HG03025 (cell line): ENCODE results near the gene FBXO7.

Experiments used
- ATAC-seq: cut with Tn5 transposase; IDR thresholded peaks from one replicate; pipeline ENCODE4 v1.9.1; 2021; ENCODE audit warnings: mild to moderate bottlenecking, moderate library complexity; ENCODE audit not compliant: unreplicated experiment, low FRiP score

Gene FBXO7

DNA sequence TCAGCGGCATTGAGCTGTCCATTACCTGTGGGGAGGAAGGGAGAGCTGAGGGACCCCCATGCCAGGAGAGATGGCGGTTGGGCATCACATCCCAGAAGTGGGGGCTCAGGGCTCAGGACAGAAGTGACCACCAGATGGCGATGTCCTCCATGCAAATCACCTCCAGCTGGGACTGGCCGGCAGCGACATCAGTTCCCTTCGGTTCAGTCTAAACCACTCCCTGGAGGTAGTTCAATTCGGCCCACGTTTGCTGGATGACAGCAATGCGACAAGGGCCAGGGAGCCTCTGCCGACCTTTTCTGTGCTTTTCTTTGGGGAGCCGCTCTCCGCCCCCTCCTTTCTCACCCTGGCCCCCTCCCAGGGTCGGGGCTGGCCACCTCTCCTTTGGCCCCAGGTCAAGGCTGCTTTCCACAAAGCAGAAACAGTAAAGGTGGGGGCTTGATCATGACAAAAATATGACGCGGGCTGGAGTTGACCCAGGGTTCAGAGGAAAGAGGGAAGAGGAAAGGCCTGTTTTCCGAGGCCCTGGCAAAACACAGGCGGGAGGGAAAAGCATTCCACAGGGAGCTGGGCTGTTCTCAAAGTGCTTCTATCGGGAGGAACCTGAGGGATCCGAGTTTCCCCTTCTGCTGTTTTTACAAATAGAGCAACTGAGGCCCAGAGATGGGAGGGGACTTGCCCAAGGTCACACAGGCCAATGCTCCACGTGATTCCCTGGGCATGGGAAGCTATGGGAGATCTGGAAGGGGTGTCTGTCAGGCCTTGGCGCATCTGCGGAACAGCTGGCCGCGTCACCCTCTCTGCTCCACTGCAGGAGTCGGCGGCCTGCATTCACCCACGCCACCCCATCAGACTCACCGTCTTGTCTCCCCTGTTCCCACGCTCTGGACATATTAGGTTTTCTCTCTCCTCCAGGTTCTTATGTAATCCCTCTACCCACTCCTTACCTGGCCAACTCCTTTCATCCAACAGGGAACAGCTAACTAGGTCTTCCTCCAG is 54.7 kb downstream of the FBXO7 start:
- no peak for ATAC-seq

DNA sequence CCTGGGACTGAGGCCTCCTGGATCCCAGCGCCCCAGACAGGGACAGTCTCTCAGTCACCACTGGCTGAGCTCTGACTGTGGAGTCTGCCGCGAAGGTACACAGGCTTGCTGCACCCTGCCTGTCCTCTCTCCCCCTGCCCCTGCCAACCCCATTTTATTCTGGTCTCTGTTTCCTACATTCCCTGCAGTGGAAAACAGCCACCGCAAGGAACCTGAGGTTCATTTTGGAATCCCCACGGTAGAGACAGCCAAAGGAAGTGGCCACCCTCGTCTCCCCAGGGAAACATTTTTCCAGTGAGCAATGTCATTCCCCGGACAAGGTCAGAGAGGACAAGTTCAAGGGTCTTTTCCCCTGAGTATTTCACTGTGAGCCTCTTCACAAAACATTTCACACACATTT is 56.6 kb downstream of the FBXO7 start:
- no peak for ATAC-seq

DNA sequence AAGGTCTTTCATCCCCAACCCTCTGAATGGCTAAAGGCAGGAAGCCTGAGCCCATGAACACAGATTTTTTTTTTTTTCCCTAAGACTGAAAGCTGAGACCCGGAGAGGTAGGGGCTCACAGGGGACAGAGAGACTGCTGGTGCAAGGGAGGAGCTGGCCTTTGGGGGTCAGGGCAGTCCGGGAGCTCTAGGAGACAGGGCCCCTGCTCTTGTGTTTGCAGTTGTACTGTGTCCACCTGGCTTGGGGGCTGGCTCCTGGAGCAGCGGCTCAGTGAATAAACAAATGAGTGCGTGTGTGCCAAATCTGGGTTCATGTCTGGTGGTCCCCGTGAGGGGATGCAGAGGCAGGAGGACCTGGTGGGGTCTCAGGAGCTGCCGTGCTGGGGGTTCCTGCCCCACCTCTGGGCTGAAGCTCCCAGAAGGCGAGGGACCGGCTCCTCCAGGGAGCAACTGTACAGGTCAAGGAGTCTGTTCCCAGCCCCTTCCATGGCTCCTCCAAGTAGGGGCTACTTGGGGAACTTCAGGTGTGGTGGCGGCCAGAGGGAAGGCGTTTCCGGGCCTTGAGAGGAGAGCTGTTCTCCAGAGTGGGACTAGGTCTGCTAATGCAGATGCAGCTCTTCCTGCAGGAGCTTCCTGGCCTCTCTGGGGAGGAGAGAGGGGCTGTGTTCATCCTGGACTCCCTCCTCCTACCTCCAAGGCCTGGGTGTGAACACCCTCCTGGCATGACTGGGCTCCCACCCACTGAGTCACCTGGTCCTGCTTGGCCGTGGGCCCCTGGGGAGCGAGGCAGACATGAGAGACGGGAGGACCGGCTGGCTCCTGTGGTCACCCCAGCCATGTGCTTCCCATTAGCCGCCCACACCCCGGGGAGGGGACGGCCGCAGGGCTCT is 57.6 kb downstream of the FBXO7 start:
- ATAC-seq = no peak

DNA sequence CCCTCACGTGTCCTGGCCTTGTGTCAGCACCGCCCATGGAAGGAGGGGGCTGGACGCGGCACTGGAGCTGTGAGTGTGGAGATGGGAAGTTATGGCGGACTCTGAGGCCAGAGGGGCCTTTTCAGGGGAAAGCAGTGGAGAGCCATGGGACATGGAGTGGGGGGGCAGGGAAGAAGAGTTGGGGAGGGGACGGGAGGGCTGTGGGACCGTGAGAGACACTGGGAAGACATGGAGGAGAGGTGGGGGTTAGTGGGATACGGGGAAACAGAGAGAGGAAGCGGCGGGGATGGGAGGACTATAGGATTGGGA is 58.2 kb downstream of the FBXO7 start:
- no peak for ATAC-seq

DNA sequence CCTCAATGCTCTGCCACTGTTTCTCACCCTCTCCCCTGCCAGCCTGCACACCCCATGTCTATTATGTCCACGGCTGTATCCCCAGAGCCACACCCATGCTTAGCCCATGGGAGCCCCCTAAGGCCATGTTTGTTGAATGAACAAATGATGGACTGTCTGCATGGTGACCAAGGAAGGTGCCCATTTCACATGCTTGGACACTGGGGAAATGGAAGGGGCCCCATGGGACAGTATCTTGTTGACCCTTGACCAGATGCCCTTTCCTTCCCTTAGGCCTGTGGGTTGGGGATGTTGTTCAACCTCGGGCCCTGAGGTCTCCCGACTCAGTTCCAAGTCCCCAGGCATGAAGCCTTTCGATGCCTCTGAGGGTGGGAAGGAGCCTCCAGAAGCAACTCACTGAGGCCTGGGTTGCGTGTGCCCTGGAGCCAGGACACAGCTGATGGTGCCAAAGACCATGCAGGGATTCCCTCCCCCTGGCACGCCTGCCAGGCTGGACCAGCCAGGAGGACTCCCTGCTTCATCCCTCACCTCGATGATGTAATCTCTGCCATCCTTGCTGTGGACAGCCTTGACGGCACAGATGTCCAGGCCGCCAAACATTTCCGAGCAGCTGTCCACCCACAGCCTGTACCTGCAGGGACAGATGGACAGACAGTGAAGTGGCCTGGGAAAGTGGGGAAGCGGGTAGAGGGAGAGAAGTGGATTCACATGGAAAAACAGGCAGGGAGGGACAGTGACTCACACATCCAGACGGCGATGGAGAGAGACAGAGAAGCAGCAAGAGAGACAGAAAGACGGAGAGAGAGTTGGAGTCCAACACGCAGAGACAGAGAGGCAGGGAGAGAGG is 58.9 kb downstream of the FBXO7 start:
- no peak for ATAC-seq

DNA sequence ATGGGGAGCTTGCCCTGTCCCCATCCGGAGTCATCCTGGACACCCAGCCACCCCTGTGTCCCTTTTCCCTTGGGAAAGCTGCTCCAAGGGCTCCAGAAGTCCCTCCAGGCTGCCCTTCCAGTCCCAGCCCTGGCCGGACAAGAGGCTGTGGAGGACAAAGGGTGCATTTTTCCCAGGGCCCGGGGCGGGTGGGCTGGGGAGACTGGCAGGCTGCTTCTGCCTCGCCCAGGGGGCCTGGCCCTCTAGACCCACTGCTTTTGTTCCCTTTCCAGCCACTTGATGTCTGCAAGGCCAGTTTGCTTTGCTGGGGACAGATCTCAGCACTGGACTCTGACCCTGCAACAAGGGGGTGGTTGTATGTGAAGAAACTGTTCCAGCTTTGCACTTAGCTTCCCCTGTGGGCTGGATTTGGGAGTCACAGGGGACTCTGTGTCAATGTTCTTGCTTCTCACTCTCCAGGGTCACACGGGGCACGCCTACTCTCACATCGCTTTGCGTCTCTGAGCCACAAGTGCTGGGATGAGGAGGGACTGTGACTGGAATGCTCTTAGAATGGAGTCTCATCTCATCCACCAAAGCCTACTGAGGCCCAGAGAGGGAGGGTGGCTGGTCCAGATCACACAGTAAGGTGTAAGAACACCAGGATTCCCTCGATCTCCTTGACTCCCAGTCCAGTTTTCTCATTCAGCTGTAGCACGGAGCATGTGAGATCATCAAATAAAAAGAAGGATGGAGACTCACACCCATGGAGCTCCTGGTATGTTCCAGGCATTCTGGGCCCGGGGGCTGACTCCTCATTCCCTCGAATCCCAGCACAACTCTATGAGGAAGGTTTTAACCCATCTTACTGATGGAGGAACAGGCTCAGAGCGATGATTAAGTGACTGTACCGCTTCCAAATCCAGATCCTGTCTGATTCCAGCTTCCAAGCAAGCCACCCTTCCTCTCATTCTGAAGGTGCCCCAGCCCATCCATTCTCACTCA is 59.9 kb downstream of the FBXO7 start:
- no peak for ATAC-seq

DNA sequence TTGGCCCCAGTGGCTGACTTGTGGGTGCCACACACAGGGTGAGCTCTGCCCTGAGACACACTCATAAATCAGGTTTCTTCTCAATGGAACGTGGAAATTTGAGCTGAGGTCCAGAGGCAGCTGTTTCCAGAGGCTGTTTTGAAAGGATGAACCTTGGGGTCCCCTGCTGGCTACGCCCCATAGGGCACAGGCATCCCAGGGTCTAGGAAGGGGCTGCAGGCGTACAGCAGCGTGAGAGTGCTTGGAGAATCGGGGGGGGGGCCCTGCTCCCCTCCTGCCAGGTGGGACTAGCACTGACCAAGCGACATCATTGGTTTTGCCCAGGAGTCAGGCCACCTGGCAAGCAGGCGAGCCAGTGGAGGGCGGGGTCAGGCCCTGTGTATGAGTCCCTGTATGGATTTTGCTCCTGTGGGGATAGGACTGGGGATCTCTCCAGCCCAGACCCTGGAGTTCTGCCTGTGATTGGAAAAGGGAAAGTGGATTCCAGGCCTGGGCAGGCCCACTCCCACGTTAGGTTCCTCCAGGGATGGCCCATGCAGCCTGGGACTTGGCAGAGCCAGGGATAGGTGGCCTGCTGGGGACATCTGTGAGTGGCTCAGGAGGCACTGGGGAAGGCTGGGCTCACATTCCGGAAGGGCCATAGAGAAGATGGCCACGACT is 61.0 kb downstream of the FBXO7 start:
- ATAC-seq = no peak

DNA sequence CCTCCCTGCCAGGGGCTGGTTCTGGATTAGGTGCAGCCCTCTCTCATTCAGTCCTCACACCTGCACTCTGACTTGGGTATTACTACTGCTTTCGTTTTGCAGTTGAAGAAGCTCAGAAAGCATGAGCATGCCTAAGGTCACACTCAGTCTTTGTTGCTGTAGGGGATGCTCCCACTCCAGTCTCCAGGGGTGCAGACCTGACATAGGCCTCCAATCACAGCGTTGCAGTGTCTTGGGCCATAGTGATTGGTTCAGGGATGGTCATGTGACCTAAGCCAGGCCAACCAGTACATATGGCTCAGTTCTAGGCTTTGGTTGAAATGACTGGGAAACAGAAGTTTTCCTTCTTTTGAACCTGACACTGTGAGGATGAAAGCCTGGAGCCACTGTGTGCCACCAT is 61.7 kb downstream of the FBXO7 start:
- no peak for ATAC-seq

DNA sequence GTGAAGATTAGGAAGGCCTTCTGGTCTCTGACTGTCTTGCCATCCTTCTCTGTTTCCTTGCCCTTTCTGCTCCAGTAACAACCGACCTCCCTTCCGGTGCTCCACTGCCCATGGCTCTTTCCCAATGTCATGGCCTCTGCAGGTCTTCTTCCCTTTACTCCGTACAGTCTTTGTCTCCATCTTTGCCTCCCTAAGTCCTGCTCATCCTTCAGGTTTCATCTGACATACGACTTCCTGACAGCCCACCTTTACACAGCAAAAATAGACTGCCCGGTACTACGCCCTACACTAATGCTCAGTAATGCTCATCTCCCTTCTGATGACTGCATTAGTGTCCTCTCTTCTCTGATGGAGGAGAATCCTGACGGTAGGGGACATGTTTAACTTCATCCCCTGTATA is 63.9 kb downstream of the FBXO7 start:
- ATAC-seq = no peak

DNA sequence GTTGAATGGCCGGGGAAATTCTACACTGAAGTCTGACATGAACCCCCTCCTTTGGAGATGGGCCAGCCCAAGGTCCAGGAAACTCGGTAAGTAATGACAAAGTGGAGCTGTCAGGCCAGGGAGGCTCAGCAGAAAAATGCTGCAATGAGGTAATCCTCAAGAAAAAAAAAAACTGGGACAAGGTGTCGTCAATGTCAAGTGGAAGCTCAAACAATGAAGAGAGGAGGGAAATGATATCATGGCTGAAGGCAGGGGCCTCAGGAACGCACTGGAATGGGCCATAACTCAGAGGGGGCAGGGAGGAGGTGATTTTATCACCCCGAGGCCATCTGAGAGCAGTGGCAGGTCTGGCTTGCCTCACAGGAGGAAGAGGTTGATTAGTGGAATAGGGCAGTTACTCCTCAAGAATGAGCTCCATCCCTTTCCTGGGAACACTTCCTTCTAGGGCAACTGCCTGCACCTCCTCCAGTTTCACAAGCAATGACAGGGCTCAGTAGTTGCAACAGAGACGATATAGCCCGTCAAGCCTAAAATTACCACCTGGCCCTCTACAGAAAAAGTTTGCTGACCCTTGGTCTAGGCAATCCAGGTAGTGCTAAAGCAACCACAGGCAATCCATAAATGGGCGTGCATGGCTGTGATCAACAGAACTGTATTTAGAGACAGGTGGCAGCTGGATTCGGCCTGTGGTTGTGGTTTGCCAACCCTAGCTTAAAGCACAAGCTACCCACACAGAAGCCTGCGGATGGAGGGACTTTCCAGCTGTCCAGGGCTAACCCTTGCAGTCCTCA is 65.2 kb downstream of the FBXO7 start:
- ATAC-seq = no peak

DNA sequence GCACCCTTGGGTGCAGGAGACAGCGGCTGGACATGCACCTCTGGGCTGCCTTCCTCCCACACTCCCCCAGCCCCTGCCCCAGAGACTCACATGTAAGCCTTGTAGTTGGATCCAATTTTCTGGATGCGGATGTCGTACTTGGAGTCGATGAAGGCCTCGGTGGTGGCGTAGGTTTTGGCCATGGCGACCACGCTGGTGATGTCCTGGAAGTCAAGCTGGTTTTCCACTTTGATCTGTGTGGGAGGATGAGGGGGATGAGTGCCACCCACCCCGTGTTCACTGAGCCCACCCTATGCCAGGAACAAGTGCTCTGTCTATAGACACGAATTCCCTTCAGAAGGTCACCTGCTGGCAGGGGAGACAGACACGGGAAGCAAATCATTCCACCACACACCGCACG is 66.9 kb downstream of the FBXO7 start:
- no peak for ATAC-seq

DNA sequence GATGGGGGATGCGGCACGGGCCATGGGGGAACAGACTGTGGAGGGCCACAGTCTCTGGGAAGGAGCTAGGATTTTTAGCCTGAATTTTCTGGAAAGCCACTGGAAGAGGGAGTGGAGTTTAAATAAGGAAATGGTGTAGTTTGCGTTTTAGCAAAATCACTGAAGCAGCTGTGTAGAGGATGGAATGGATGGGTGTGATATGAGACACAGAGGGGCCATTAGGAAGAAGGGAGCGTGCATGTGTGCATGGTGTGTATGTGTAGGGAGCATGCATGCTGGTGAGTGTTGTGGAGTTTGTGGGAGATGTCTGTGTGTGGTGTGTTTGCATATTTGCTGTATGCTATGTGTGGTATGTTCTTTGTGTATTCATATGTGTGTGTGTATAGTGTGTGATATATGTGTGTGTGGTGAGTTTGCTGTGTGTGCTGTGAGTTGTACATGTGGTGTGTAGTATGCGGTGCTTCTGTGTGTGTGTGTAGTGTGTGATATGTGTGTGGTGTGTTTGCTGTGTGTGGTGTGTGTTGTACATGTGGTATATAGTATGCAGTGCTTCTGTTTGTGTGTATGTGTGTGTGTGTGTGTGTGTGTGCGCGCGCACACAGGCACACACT is 67.6 kb downstream of the FBXO7 start:
- no peak for ATAC-seq

DNA sequence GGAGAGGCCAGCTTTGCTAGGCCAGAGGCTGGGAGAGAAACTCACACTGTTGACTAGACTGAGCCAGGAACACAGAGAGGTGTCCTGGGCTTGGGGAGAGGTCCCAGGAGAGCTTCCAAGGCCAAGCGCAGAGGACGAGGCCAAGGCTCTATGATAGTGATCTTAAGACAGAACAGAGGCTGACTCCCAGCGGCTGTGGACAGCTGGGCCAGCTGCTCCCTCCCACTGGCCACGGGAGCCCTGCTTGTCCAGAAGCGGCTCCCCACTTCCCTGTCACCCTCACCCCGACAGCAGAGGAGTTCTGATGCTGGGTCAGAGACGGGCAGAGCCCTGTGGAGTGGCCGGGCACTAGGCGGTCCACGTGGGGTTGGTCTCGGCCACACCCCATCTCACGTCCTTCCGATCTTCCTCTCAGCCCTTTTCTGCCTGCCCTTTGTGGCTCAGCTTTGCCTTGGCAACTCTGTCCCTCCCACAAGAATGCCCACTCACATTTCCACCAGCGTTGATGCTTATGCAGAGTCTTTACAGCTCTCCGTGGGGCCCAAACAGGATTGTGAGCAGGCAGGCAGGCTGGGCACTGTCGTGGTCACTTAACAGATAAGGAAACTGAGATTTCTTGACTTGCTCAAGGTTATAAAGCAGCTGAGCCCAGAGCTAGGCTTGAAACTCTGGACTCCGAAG is 68.2 kb downstream of the FBXO7 start:
- no peak for ATAC-seq

DNA sequence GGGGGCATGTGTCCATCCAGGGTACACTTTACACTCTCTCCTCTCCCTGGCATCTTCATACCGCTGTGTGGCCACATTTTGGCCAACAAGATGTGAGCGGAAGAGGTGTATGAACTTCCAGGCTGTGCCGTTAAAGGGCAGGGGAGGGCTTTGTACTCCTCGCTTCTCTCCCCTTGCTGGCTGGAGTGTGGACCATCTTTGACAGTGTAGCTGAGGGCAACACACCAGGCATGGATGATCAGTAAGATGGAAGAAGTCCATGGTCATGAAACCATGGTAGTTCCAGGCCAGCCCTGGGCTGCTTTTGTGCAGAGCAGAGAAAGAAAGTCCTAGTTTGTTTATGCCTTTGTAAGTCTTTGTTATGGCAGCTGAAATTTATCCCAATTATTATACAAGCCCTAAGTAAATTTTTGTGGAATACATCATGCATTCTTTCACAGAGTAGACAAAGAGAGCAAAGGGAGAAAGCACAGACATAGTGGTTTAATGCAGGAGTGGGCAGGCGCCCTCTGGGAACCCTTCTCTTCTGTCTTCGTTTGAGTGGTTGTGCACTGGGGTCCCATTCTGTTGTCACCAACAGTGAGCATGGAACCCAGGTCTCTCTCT is 70.4 kb downstream of the FBXO7 start:
- no peak for ATAC-seq

DNA sequence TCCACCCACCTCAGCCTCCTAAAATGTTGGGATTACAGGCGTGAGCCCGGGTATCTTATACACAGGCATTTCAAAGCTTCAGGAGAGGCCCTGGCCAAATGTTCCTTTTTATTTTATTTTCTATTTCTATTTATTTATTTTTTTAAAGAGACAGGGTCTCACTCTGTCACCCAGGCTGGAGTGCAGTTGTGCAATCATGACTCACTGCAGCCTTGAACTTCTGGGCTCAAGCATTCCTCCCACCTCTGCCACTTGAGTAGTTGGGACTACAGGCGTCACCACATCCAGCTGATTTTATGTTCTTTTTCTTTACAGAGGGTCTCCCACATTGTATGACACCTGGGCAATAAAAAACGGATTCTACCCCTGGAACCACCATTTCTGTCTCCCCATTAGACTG is 71.2 kb downstream of the FBXO7 start:
- no peak for ATAC-seq

DNA sequence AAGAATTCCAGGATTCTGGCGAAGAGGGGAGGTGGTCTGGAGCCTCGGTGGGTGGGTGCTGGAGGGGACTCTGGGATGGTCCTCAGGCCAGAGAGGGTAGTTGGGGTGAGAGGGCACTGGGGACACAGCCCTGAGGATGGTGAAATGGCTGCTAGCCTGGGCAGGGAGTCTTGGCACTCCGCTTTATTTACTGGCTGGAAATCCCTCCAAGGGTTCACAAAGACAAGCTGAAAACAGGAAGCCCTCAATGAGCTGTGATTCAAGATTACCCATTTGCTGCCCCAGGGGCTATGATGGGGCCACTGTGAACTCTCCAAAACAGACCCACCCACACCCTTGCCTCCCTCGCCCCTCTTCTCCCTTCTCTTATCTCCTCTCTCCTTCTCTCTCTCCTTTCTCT is 71.9 kb downstream of the FBXO7 start:
- no peak for ATAC-seq

DNA sequence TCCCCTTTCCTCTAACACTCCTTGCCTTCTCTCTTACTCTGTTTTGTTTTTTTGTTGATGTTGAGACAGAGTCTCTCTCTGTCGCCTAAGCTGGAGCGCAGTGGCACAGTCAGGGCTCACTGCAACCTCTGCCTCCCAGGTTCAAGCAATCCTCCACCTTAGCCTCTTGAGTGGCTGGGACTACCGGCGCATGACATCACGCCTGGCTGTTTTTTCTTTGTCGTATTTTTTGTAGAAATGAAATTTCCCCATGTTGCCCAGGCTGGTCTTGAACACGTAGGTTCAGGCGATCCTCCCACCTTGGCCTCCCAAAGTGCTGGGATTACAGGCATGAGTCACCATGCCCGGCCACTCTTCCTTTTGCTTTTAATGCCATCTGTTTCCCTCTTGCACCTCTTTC is 72.3 kb downstream of the FBXO7 start:
- no peak for ATAC-seq
